NCI-H524 (cell line): ENCODE data around the gene KMT2E.
A peak's percentile ranks its signal among the peaks of the same experiment; 100 is the strongest.
"Not testable (repeated sequence)": the region's sequence is repeated elsewhere in the genome, so short reads cannot be mapped to it uniquely, and the experiment has no call there.

Experiments
- DNase-seq, 2 experiments: peaks; one replicate each; lab custom pipeline; 2025; lab: John Stamatoyannopoulos, UW

The KMT2E gene, protein sequence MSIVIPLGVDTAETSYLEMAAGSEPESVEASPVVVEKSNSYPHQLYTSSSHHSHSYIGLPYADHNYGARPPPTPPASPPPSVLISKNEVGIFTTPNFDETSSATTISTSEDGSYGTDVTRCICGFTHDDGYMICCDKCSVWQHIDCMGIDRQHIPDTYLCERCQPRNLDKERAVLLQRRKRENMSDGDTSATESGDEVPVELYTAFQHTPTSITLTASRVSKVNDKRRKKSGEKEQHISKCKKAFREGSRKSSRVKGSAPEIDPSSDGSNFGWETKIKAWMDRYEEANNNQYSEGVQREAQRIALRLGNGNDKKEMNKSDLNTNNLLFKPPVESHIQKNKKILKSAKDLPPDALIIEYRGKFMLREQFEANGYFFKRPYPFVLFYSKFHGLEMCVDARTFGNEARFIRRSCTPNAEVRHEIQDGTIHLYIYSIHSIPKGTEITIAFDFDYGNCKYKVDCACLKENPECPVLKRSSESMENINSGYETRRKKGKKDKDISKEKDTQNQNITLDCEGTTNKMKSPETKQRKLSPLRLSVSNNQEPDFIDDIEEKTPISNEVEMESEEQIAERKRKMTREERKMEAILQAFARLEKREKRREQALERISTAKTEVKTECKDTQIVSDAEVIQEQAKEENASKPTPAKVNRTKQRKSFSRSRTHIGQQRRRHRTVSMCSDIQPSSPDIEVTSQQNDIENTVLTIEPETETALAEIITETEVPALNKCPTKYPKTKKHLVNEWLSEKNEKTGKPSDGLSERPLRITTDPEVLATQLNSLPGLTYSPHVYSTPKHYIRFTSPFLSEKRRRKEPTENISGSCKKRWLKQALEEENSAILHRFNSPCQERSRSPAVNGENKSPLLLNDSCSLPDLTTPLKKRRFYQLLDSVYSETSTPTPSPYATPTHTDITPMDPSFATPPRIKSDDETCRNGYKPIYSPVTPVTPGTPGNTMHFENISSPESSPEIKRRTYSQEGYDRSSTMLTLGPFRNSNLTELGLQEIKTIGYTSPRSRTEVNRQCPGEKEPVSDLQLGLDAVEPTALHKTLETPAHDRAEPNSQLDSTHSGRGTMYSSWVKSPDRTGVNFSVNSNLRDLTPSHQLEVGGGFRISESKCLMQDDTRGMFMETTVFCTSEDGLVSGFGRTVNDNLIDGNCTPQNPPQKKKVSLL (N-terminal part only)

DNA sequence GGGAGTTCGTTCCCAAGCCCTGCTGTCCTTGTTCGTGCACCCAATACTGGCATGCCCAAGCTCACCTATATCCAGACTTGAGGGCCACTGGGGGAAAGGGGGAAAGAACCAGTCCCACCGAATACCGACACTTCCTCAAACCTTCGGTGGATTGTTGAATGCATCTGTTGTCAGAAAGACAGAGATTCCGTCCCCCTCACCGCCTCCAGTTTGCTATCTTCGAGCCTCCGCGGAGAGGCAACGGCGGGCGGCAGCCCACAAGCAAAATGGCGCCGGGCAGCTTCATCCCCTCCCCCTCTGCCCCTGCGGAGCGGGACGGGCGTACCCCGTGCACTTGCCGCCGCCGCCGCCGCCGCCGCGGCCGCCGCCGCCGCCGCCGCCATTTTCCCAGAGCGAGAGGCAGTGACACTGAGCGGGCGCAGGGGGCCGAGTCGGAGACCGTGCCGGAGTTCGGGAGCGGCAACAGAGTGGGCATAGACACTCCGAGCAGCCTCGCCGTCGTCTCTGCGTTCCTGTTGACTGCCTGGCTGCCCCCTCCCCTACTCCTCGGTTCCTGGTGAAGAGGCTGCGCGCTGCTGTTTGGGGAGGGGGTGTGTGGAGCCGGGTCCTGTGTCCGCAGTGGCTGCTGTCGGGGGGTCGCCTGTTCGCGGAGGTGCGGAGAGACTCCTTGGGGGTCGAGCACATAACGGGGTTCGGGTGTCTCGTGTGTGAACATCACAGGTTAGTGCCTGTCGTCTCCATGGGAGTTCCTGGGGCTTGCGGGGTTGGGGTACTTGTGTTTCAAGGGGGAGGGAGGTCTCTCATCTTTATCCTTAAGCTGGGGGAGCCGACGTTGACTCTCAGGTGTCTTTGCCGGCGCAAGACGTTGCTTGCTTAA is at the start of gene KMT2E:
TSS of gene KMT2E (plus strand) at position 390 of the 877 bp plus-strand sequence. CDS start 26,748 bp downstream, outside the sequence.
- DNase-seq = peak; percentile 74 to 84

DNA sequence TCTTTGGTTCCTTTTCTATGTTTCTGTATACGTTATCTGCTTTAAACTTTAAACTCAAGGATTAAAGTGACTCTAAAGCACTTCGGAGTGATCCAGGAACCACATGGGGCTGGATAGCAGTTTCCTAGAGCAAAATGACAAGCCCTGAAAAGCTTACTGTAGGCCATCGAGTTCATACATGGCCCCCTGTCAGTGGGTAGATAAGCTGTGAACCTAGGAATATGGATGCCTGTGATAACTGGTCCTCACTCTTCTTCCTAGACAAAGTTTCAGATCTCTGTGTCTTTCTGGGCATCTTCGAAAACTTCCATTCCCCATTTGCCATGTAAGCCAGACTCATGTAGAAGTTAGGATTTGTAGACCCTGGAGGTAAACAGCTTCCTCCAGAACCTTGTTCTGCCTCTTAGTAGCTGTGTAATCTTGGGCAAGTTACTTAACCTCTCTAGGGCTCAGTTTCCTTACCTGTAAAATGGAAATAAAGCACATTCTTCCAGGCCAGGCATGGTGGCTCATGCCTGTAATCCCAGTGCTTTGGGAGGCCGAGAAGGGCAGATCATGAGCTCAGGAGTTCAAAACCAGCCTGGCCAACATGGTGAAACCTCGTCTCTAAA is 49.3 kb upstream of the KMT2E start:
- no peak for DNase-seq

DNA sequence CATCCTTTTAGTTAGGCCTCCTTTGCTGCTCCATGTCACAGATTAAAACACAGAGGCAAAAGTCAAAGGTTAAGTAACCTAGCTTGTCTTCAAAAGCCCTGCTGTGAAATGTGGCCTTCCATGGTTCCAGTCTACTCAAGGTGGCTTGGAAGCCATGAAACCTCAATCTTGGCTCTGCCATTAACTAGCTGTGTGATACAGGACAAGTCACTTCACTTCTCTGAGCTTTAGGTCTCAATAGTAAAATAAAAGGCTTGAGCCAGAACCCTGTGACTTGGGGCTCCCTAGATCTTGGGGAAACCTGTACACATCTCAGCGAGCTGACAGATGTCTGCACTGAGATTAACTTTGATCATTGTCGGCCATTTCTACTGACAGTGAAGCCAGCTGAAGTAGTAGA is 48.0 kb upstream of the KMT2E start:
- no peak for DNase-seq

DNA sequence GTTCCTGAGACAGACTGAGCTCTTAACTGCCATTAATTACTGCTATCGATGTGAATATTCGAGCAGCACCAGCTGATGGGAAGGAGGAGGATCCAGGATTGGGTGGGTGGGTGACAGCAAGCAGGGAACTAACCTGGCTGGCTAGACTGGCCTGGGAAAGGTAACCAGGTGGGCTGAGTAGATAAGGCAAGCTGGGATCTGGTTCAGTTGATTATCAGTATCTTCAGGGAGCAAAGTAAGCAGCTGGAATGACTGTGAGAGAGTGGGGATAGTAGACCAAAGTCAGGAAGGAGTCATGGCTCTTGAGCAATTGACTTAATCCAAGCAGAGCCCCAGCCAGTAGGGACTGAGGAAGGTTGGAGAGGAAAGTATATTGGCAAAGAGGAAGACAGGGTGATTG is 46.9 kb upstream of the KMT2E start:
- DNase-seq = no peak

DNA sequence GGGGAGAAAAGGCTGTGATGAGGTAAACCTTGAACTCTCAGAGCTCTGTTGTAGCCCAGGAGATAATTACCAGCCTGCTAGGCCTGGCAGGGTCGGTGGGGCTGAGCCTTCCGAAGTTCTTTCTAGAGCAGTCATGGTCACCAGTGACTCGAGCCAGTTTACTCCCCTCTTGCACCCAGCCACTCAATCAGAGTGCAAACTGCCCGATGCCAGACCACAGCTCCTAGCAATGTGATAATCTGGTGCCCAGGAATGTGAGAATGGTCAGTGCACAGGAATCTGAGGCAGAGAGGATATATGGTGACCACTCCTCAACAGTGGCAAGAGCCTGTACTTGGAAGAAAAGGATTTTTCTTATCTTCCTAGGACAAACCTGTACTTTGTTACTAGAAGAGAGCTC is 46.4 kb upstream of the KMT2E start:
- DNase-seq = no peak

DNA sequence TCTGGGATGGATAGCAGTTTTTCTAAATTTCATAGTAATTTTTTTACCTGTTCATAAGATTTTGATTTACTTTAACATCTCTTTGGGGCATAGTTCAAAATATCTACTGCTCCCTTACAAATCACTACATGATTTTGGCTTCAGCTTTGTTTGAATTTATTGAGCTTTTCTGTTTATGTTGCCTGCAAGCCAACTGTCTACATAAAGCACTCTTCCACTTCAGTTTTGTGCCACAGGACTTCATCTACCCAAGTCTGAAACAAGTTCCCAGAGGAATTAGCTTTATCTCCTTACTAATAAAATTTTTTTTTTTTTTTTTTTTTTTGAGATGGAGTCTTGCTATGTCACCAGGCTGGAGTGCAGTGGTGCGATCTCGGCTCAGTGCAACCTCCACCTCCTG is 45.4 kb upstream of the KMT2E start:
- no peak for DNase-seq

DNA sequence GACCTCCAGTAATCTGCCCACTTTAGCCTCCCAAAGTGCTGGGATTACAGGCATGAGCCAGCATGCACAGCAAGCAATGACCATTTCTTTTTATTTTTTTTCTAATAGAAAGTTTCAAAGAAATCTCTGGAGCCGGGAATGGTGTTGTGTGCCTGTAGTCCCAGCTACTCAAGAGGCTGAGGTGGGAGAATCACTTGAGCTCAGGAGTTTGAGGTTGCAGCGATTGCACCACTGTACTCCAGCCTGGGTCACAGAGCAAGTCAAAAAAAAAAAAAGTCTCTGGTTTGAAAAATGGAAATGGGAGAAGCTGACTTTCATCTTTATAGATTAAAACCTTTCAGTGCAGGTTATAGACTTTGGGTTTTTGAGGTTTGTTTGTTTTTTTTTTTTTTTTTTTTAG is 44.8 kb upstream of the KMT2E start:
- DNase-seq = no peak

DNA sequence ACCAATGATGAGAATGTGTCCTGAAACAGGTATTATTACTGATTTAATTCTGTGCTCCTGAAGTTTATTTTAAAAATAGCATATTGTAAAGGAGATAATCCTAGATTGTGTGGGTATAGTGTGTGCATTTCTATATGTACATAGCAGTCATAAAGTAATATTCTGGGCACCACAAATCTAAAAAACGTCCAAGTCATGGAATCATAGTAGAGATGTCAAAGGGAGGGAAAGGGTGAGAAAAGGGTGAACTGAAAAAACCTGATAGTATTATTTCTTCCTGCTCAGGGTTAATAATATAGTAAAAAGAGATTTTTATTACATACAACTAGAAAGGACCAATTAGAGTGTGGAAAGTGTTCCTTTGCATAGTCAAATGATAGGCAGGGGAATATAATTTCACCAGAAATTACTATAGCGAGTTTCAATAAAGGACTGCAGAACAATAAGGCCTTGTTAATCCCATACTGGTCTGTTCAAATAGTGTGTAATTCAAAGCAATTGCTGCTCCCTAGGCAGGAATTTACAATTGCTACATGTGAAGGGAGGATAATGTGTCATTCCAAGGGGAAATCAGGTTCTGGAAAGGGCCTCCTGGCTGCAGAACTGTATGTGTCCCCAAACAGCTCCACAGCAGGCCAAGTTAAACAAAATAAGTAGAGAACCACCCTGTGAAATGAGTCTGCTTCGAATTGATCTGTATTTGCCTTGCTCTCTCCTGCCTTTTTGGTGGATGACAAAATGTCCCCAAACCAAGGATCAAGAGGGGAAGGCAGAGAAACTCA is 42.5 kb upstream of the KMT2E start:
- DNase-seq = no peak

DNA sequence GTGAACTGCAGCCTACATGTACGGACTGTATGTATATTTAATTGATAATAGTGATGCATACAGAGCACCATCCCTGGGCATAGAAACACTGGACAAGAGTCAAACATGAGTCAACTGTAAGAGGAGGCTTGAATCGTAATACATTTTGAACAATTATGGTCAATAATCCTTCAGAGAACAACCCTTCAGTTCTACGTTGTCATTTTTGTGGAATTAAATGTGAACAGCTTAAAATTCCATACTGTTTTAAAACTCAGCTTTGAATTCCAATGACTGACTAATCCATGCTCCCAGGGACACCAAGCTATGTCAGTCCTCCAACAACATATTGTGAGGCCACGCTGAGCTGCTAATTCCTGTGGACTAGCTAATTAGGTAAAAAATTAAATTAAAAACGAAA is 41.5 kb upstream of the KMT2E start:
- DNase-seq = no peak

DNA sequence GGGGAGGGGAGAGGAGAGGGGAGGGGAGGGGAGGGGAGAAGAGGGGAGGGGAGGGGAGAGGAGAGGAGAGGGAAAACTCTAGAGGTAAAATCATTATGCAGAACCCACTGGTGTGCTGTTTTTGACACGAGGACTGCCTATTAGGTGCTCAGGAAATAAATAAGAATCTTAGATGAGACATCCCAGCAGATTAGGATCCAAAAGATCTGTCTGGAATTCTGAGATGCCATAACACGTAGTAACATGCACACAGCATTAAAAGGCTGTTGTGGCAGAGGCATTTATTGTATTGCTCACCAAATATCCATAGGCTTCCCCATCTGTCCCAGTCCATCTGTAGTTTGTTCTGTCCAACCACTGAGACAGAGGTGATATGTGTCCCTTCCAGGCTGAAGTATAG is 40.8 kb upstream of the KMT2E start:
- peak in 1 of 2 experiments; percentile 60 for DNase-seq

DNA sequence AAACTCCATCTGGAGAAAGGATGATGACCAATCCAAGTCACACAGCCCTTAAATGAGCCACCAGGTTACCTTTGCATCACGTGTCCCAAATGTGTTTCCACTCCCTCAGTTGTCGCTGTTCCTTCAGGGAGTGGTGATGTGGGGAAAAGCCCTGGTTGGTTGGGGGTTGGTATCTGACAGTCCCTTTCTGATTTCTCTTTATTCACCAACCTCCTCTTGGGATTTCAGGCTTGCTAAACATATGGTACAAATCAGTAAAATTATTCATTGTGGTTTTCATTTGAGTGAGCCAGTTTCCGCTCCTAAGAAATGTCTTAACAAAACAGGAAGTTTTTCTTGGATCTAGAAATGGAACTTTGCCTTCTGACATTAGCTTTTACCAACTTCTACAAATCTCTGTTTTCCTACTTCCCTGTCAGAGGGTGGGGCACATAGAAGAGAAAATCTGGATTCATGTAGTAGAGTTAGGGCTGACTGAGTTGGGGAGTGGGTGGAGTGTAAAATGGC is 40.0 kb upstream of the KMT2E start:
- DNase-seq = no peak

DNA sequence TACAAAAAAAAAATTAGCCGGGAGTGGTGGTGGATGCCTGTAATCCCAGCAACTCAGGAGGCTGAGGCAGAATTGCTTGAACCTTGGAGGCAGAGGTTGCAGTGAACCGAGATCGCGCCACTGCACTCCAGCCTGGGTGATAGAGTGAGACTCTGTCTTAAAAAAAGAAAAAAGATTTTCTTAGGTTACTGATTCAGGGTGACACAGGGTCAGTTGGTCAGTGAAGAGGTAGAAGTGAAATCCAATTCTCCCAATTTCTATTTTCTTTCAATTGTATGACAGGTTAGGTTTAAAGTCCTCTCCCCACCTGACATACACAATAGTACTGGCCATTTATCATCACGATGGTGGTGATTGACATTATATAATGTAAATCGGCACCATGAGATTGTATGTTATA is 38.5 kb upstream of the KMT2E start:
- not testable (repeated sequence) for DNase-seq

DNA sequence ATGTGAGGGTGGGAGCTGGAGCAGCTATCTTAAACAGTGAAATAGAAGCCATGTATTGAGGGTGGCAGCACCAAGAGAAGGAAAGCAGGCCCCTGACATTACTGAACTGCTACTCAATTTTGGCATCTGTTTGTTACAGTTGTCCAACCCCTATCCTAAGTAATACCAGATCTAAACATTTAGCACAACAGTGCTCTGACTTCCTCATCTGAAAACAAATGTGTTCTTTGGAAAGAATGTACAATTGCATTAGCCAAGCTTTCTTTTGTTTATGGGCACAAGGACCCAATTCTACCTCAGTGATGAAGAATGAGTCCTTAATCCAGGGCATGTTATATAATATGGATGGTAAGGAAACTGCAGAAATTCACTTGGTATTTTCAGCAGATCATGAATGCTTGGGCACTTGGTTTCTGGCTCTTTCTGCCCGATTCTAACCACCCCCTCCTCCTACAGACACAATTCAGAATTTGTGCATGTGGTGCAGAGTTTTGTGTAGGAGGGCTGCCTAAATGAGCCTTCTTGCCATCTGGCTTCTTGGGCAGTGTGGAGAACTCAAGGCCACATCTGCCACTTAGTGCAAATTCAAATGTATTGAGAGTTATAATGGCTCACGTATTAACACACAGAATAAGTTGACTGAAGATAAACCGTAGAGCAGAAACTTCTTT is 36.9 kb upstream of the KMT2E start:
- DNase-seq = peak; percentile 71 to 89

DNA sequence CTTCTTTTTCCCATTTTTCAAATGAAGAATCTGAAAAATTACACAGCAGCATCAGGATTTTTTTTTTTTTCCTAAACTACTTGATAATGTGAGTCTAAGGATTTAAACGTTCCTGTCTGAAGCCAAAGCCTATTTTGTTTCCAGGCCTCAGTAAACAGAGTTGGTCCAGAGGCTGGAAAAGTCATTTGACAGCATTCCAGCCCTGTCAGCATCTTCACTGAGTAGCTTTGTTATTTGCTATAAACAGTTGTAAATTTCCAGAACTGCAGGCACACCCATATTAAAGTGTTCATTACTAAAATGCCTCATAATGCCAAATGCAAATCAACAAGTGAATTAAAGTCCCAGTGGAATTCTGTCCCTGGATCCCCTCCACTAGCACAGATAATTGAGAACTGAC is 35.5 kb upstream of the KMT2E start:
- DNase-seq = no peak

DNA sequence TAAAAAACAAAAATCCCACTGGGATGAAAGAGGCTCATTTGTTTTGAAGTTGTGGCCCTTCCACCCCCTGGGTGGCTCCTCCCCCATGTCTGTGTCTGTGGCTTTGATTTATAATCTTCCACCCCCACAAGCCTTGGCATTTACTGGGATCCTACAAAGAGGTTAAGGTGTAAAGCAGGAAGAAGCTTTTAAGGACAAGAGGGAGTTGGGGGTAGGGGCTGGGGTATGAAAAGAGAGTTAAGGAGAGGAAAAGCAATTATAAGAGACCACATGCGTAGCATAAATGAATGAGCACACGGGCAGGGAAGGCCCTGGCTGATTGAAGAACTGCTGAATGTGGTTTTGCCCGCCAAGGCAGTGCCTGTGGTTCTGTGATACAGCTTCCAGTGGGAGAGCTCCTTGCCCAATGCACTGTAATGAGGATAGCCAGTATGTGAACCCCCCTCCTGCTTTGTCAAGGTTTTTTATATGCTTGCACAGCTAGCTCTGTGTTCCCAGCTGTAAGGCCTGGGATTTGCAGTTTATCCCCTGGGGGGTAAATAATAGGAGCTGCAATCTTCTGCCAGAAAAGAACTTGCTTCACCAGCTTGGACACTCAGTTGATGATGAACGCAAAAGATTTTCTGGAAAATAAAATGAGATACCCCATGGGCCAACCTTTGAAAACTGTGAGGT is 34.7 kb upstream of the KMT2E start:
- no peak for DNase-seq

DNA sequence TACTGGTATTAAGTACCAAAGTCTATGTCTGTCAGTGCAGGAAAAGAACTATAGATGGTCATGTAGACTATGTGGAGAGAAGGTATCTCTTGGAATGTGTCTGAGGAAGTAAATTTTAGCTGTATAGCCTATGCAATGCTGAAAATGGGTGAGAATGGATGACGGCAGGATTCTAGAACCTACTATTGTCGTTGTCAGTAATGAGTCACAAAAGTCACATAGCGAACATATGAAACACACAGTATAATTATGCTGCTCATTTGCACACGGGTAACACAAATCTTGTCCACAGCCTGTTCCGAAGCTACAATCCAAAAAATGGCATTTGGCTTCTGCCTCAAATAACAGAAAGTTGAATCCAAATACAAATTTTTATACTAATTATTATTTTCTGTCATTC is 33.6 kb upstream of the KMT2E start:
- DNase-seq = no peak

DNA sequence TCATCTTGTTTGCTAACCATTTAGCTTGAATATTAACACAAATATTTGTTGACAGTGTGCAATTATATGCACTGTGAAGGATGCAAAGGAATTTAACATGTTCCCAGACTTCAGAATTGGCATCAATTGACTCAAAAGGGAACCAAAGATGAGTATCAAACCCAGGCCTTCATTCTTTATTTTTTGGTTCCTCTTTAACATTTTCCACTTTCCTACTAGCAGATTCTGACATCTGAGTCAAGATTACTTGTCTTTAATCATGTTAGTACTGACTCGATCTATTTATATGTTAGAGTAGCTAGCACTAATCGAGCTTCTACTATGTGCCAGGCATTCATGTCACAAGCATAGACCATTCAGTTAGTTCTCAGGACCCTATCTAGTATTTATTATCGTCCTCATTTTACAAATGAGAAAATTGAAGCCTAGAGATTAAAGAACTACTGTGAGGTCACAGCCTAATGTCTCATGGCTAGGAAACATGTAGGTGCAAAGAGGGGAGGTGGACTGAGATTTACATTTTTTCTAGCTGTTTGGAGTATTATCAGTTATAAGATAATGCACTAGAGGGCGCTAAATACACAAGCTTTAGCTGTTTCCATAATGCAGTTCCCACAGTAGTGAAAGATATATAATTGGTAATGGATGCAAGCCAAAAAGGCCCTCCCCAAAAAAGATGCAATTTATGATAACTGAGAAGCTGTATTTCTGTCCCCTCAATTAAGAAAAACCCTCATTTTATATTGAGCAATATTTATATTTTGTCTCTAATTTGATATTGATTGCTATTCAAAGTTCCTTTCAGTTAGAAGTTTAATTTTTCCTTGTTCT is 32.9 kb upstream of the KMT2E start:
- peak in 1 of 2 experiments; percentile 66 for DNase-seq

DNA sequence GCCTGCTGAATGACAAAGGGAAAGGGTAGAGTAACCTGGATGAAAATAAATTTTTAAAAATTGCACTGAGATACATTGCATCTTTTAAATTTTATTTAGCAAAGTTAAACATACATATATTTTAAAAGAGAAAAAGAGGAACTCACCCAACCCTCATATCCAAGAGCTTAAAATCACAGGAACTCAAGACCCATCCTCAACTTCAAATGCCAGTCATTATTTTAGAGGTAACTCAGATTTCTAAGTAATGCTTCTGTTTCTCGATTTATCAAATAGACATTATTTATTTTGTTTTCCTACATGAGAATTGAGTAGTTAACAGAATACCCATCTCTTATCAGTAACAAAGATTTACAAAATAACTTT is 32.4 kb upstream of the KMT2E start:
- no peak for DNase-seq
